Stomach (tissue), 4 donors: ENCODE measurements around the gene RASSF1.

Experiments used
- POLR2AphosphoS5 ChIP-seq, 3 donors: sonication (generic); formaldehyde crosslinking; IDR thresholded peaks; one replicate each; pipeline ENCODE4 v1.6.1; 2016; ENCODE audit warnings: antibody characterized with exemption in 3 of 3
- TF ChIP-seq, protein P1 (sequence below), 7 experiments: fragments of 450-650 bp in 4 of 7; fragments of 200-600 bp in 3 of 7; sonication (generic) in 3 of 7; IDR thresholded peaks; one replicate each; pipeline ENCODE4 v1.5.1; 2016 to 2019; ENCODE audit warnings: antibody characterized with exemption in 7 of 7, control low read depth in 2 of 7, mild to moderate bottlenecking in 1 of 7

GRCh38 chr3:50345586-50346234 lies 5.1 kb upstream of the RASSF1 start, which contains the start of gene ZMYND10:
- TF ChIP-seq POLR2AphosphoS5 (IDR thresholded peaks at IDR 0.05), result peak in 1 of 3 donors; percentile 28
- TF ChIP-seq, protein P1, sequence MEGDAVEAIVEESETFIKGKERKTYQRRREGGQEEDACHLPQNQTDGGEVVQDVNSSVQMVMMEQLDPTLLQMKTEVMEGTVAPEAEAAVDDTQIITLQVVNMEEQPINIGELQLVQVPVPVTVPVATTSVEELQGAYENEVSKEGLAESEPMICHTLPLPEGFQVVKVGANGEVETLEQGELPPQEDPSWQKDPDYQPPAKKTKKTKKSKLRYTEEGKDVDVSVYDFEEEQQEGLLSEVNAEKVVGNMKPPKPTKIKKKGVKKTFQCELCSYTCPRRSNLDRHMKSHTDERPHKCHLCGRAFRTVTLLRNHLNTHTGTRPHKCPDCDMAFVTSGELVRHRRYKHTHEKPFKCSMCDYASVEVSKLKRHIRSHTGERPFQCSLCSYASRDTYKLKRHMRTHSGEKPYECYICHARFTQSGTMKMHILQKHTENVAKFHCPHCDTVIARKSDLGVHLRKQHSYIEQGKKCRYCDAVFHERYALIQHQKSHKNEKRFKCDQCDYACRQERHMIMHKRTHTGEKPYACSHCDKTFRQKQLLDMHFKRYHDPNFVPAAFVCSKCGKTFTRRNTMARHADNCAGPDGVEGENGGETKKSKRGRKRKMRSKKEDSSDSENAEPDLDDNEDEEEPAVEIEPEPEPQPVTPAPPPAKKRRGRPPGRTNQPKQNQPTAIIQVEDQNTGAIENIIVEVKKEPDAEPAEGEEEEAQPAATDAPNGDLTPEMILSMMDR (IDR thresholded peaks at IDR 0.05), result no peak
